ENCODE data around the gene DCAF5.
"Not testable (repeated sequence)": the region's sequence is repeated elsewhere in the genome, so short reads cannot be mapped to it uniquely, and the experiment has no call there.

The DCAF5 gene

DNA sequence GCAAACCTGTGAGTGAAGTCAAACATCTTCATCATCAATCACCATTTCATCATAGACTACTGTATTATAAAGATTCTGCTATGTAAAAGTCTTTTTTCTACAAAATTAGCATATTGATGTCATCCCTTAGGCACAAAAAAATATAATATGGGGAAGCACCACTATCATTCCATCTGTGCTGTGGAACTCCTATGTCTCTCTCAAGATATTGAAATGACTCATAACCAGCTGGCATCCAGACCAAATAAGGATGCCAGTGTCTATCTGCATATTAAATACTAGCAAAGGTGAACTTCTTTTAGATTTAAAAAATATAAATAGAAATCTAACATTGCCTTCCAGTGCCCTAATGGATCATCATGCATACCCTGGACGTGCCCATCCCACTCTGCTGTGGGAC is 17.9 kb upstream of the DCAF5 start:
- Histone ChIP-seq H3K79me2 (ENCODE audit: insufficient read depth, low read length) (no peaks in the 10 kb centered on the region), H3K36me3 (ENCODE audit: insufficient read depth, low read length) (no peaks in the 10 kb centered on the region), H2AFZ (ENCODE audit: low read length) (no peak overlapping the region), H3K9me2 (replicated peaks; ENCODE audit: low read depth, low read length) (no peaks in the 10 kb centered on the region), H3F3A (ENCODE audit: low read depth) (no peaks in the 10 kb centered on the region), H4K20me1 (ENCODE audit: insufficient read depth, low read length, poor library complexity, severe bottlenecking) (no peaks in the 10 kb centered on the region), H3K9ac (ENCODE audit: low read depth, low read length, poor library complexity, severe bottlenecking) (no peak overlapping the region), H3K4me1 (ENCODE audit: insufficient read depth, low read length, poor library complexity, severe bottlenecking) (no peaks in the 10 kb centered on the region), H3K4me3 (ENCODE audit: low read length, poor library complexity, severe bottlenecking) (no peak overlapping the region), H3K9me3 (ENCODE audit: insufficient read depth, low read depth, low read length) (no peaks in the 10 kb centered on the region), H3K27me3 (ENCODE audit: insufficient read depth, low read length, poor library complexity, severe bottlenecking) (no peaks in the 10 kb centered on the region), H3K4me2 (ENCODE audit: low read depth, low read length, poor library complexity, severe bottlenecking) (no peak overlapping the region)
- no peak for TF ChIP-seq EZH2phosphoT487 (IDR thresholded peaks at IDR 0.05; ENCODE audit: borderline replicate concordance)
- TF ChIP-seq, protein P1, sequence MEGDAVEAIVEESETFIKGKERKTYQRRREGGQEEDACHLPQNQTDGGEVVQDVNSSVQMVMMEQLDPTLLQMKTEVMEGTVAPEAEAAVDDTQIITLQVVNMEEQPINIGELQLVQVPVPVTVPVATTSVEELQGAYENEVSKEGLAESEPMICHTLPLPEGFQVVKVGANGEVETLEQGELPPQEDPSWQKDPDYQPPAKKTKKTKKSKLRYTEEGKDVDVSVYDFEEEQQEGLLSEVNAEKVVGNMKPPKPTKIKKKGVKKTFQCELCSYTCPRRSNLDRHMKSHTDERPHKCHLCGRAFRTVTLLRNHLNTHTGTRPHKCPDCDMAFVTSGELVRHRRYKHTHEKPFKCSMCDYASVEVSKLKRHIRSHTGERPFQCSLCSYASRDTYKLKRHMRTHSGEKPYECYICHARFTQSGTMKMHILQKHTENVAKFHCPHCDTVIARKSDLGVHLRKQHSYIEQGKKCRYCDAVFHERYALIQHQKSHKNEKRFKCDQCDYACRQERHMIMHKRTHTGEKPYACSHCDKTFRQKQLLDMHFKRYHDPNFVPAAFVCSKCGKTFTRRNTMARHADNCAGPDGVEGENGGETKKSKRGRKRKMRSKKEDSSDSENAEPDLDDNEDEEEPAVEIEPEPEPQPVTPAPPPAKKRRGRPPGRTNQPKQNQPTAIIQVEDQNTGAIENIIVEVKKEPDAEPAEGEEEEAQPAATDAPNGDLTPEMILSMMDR (conservative IDR thresholded peaks at IDR 0.05; ENCODE audit: low read length): no peak

DNA sequence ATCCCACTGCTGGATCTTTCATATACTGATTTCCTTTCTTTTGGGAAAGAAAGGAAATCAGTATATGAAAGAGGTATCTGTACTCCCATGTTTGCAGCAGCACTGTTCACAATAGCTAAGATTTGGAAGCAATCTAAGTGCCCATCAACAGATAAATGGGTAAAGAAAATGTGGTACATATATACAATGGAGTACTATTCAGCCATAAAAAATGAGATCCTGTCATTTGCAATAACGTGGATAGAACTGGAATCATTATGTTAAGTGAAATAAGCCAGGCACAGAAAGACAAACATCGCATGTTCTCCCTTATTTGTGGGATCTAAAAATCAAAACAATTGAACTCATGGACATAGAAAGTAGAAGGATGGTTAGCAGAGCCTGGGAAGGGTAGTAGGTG is 12.9 kb upstream of the DCAF5 start:
- not testable (repeated sequence) for H3K36me3 ChIP-seq (ENCODE audit: insufficient read depth, low read length); H2AFZ ChIP-seq (ENCODE audit: low read length); H3K9ac ChIP-seq (ENCODE audit: low read depth, low read length, poor library complexity, severe bottlenecking); H3K9me3 ChIP-seq (ENCODE audit: insufficient read depth, low read depth, low read length); H3K4me3 ChIP-seq (ENCODE audit: low read length, poor library complexity, severe bottlenecking); H3K9me2 ChIP-seq (replicated peaks; ENCODE audit: low read depth, low read length); H3K4me2 ChIP-seq (ENCODE audit: low read depth, low read length, poor library complexity, severe bottlenecking); H3K79me2 ChIP-seq (ENCODE audit: insufficient read depth, low read length); H4K20me1 ChIP-seq (ENCODE audit: insufficient read depth, low read length, poor library complexity, severe bottlenecking); H3F3A ChIP-seq (ENCODE audit: low read depth); H3K27me3 ChIP-seq (ENCODE audit: insufficient read depth, low read length, poor library complexity, severe bottlenecking); H3K4me1 ChIP-seq (ENCODE audit: insufficient read depth, low read length, poor library complexity, severe bottlenecking)

DNA sequence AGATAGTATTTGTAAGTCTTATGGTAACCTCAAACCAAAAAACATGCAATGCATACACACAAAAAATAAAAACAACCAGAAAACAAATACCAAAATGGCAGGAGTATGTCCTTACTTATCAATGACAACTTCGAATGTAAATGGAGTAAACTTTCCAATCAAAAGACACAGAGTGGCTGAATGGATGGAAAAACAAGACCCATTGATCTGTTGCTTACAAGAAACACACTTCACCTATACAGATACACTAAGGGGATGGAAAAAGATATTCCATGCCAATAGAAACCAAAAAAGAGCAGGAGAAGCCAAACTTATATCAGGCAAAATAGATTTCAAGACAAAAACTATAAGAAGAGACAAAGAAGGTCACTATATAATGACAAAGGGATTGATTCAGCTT is 8.7 kb upstream of the DCAF5 start:
- Histone ChIP-seq H3K36me3 (ENCODE audit: insufficient read depth, low read length) (no peaks in the 10 kb centered on the region), H3K4me3 (ENCODE audit: low read length, poor library complexity, severe bottlenecking) (no peak overlapping the region), H3K9ac (ENCODE audit: low read depth, low read length, poor library complexity, severe bottlenecking) (no peak overlapping the region), H2AFZ (ENCODE audit: low read length) (no peak overlapping the region), H3K27me3 (ENCODE audit: insufficient read depth, low read length, poor library complexity, severe bottlenecking) (peaks cover 12% of the 10 kb centered on the region), H4K20me1 (ENCODE audit: insufficient read depth, low read length, poor library complexity, severe bottlenecking) (no peaks in the 10 kb centered on the region), H3K9me2 (replicated peaks; ENCODE audit: low read depth, low read length) (no peaks in the 10 kb centered on the region; the same call in 1 of the 2 replicates), H3K79me2 (ENCODE audit: insufficient read depth, low read length) (no peaks in the 10 kb centered on the region), H3F3A (ENCODE audit: low read depth) (no peaks in the 10 kb centered on the region), H3K9me3 (ENCODE audit: insufficient read depth, low read depth, low read length) (no peaks in the 10 kb centered on the region), H3K4me2 (ENCODE audit: low read depth, low read length, poor library complexity, severe bottlenecking) (no peak overlapping the region), H3K4me1 (ENCODE audit: insufficient read depth, low read length, poor library complexity, severe bottlenecking) (no peaks in the 10 kb centered on the region)
- TF ChIP-seq EZH2phosphoT487 (IDR thresholded peaks at IDR 0.05; ENCODE audit: borderline replicate concordance): no peak
- TF ChIP-seq, protein P1 (conservative IDR thresholded peaks at IDR 0.05; ENCODE audit: low read length): no peak

DNA sequence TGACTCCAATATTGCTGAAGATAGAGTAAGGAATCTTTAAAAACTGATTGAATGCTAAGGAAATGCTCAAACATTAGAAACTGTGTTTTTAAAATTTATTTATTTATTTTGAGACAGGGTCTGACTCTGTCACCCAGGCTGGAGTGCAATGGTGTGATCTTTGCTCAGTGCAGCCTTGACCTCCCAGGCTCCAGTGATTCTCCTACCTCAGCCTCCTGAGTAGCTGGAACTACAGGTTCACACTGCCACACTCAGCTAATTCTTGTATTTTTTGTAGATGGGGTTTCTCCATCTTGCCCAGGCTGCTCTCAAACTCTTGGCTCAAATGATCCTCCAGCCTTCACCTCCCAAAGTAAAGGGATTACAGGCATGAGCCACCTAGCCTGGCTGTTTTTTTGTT is 3.3 kb upstream of the DCAF5 start:
- Histone ChIP-seq H3K4me2 (ENCODE audit: low read depth, low read length, poor library complexity, severe bottlenecking) (no peak overlapping the region), H2AFZ (ENCODE audit: low read length) (no peak overlapping the region)
- no peak for TF ChIP-seq EZH2phosphoT487 (IDR thresholded peaks at IDR 0.05; ENCODE audit: borderline replicate concordance)
- TF ChIP-seq, protein P1 (conservative IDR thresholded peaks at IDR 0.05; ENCODE audit: low read length): no peak

More for the DNA sequence above, 3.3 kb upstream of the DCAF5 start:
- H3K9me2 ChIP-seq (replicated peaks; ENCODE audit: low read depth, low read length): no peaks in the 10 kb centered on the region; the same call in 1 of the 2 replicates
- no peak overlapping the region for H3K9ac ChIP-seq (ENCODE audit: low read depth, low read length, poor library complexity, severe bottlenecking)
- H3K4me3 ChIP-seq (ENCODE audit: low read length, poor library complexity, severe bottlenecking): no peak overlapping the region
- H4K20me1 ChIP-seq (ENCODE audit: insufficient read depth, low read length, poor library complexity, severe bottlenecking): peaks cover 1% of the 10 kb centered on the region
- no peaks in the 10 kb centered on the region for H3K9me3 ChIP-seq (ENCODE audit: insufficient read depth, low read depth, low read length)
- H3K4me1 ChIP-seq (ENCODE audit: insufficient read depth, low read length, poor library complexity, severe bottlenecking): peaks cover 5% of the 10 kb centered on the region
- peaks cover 13% of the 10 kb centered on the region for H3K79me2 ChIP-seq (ENCODE audit: insufficient read depth, low read length)
- H3F3A ChIP-seq (ENCODE audit: low read depth): no peaks in the 10 kb centered on the region
- H3K27me3 ChIP-seq (ENCODE audit: insufficient read depth, low read length, poor library complexity, severe bottlenecking): peaks cover 18% of the 10 kb centered on the region
- no peaks in the 10 kb centered on the region for H3K36me3 ChIP-seq (ENCODE audit: insufficient read depth, low read length)
